GM12891 (cell line): ENCODE measurements around the gene IPO4.

ENCODE experiments used
- DNase-seq: peaks from one replicate; pipeline ENCODE4 v3.0.0; 2011; ENCODE audit warnings: low spot score; ENCODE audit not compliant: insufficient read length
- FAIRE-seq: peaks from 2 replicates; lab custom pipeline; 2011; peaks lifted over from hg19 to GRCh38; lab: Jason Lieb, UNC
- PAX5 ChIP-seq: IDR thresholded peaks from 2 replicates; pipeline ENCODE4 v1.6.1; 2011; ENCODE audit warnings: low read length, moderate library complexity, mild to moderate bottlenecking; ENCODE audit not compliant: insufficient read depth, severe bottlenecking
- POLR2A ChIP-seq: IDR thresholded peaks from 2 replicates; pipeline ENCODE4 v1.6.1; 2011; ENCODE audit warnings: low read depth, low read length, control low read depth
- POLR2AphosphoS5 ChIP-seq: IDR thresholded peaks from 2 replicates; pipeline ENCODE4 v1.6.1; 2011; ENCODE audit warnings: low read depth, low read length, control low read depth
- POU2F2 ChIP-seq: IDR thresholded peaks from 2 replicates; pipeline ENCODE4 v1.6.1; 2011; ENCODE audit warnings: low read depth, mild to moderate bottlenecking, control low read depth, low read length, moderate library complexity
- SPI1 ChIP-seq: IDR thresholded peaks from 2 replicates; pipeline ENCODE4 v1.6.1; 2011; ENCODE audit warnings: low read depth, low read length, control low read depth
- TAF1 ChIP-seq: IDR thresholded peaks from 2 replicates; pipeline ENCODE4 v1.6.1; 2011; ENCODE audit warnings: low read depth, low read length, control low read depth

IPO4 gene

DNA sequence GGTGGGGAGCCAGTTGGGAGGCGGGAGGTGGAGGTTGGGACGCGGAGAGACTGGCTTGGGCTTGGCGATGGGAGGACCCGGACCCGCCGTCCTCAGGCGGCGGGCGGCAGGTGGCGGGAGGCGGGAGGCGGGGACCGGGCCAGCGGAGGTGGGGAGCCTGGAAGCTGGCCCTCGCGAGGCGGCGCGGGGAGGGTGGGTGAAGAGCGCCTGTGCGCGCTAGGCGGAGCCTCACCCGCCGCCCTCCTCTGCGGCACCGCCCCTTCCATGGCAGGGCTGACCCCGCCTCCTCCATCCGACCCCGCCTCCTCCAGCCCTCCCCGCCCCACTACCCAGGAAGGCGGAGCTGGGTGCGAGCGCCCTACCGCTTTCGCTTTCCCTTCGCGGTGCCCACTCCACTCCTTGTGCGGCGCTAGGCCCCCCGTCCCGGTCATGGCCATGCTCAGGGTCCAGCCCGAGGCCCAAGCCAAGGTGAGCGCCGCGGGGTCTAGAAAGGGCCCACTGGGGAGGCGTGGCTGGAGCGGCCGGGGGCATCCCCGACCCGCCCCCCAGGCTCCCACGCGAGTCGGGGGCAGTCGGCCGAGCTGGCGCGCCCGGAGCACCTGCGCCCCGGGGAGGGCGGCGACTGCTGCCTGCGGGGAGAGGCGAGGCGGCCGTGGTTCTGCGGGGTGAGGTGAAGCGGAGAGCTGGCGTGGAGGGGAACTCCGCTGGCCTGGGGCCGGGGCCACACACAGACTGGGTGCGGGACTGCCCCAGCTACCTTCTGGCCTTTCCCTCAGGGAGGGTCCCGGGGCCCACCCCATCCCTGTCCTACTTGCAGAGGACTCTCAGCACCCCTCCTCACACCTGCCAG, 52.6 kb downstream of the IPO4 start, which contains the start of gene PSME1:
Gene PSME1, plus strand, starts transcription at position 361 of the 850 bp plus-strand sequence. Its CDS starts 69 bp downstream, at position 430.
- peak; percentile 94 for DNase-seq
- peak; percentile 99 for FAIRE-seq
- TF ChIP-seq PAX5 (no peak), SPI1 (no peak), POLR2A (peak; percentile 47; the same call in 1 of the 2 replicates), TAF1 (no peak), POLR2AphosphoS5 (peak; percentile 36; the same call in 1 of the 2 replicates)

DNA sequence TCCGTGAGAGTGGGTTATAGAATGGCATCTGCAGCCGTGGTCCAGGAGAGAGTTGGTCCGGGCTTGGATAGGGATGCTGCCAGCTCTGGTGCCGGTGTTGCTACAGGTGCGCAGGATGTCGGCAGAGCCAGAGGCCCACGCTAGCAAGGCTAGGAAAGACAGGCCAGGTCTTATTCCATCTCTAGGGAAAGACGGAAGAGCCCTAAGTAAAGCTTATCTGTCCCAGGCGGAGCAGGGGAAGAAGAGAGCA, 53.1 kb downstream of the IPO4 start:
- FAIRE-seq (peak; percentile 31), DNase-seq (no peak)
- TF ChIP-seq PAX5: no peak
- no peak for TF ChIP-seq POLR2A
- TF ChIP-seq POU2F2: no peak
- no peak for TF ChIP-seq POLR2AphosphoS5
- TF ChIP-seq TAF1: no peak
- TF ChIP-seq SPI1: no peak

DNA sequence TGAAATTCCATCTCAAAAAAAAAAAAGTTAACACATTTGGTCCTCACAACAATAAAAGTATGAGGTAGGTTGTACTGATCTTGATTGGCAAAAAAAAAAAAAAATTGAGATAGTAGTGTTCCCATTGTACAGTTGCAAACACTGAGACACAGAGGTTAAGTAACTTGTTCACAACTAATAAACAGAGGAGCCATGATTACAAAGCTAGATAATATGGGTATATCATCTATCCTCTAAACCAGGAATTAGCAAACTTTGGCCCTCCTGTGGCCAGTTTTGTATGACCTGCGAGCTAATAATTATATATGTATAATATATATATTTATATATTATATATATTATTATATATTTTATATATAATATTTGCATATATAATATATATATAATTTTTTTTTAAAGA, 54.9 kb downstream of the IPO4 start:
- TF ChIP-seq POLR2AphosphoS5 (no peak), POLR2A (no peak), PAX5 (no peak), SPI1 (no peak), POU2F2 (no peak), TAF1 (no peak)
- no peak for FAIRE-seq
- no peak for DNase-seq

DNA sequence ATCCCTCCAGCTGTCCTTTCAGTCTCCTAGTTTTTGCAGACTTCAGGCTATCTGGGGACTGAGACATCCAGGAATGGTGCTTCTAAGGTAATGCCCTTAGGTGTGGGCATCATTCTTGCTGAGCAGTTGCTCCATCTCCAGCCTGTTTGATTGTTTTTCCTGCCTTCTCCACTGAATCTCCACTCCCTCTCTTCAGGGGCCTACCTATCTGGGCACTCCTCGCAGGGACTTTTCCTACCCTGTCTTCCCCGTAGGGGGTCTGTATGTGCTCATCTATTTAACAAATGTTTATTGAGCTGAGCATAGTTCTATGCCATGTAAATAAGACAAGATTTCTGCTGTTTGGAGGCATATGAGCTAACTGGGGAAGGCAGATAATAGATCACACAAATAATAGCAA, 55.6 kb downstream of the IPO4 start:
- no peak for TF ChIP-seq POU2F2
- no peak for TF ChIP-seq TAF1
- TF ChIP-seq POLR2A: no peak
- no peak for TF ChIP-seq SPI1
- no peak for TF ChIP-seq POLR2AphosphoS5
- TF ChIP-seq PAX5: no peak
- FAIRE-seq (no peak), DNase-seq (no peak)

DNA sequence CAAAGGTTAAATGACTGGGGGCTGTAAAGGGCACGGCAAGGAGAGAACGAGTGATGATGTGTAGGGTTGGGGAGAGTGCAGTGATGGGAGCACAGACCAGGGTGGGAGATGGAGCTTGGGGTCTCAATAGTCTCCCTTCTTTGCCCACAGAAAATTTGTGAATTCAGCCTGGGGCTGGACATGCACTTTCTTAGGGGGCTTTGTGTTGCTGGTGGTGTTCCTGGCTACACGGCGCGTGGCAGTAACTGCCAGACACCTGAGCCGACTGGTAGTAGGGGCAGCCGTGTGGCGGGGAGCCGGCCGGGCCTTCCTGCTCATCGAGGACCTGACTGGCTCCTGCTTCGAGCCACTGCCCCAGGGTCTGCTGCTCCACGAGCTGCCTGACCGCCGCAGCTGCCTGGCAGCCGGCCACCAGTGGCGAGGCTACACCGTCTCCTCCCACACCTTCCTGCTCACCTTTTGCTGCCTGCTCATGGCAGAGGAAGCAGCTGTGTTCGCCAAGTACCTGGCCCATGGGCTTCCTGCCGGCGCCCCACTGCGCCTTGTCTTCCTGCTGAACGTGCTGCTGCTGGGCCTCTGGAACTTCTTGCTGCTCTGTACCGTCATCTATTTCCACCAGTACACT, 56.4 kb downstream of the IPO4 start:
- TF ChIP-seq TAF1 (no peak), POLR2AphosphoS5 (no peak), POU2F2 (no peak), POLR2A (no peak), SPI1 (no peak), PAX5 (no peak)
- DNase-seq (no peak), FAIRE-seq (peak; percentile 76)

DNA sequence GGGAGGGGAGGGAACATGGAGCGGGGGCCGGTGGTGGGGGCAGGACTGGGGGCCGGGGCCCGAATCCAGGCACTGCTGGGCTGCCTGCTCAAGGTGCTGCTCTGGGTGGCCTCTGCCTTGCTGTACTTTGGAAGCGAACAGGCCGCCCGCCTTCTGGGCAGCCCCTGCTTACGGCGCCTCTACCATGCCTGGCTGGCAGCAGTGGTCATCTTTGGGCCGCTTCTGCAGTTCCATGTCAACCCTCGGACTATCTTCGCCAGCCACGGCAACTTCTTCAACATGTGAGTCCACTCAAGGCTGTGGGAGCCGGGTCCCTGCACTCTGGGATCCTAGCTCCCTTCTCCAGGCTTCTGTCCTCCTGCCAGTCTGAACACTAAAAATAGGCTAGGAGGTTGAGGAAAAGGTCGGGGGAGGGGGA, 57.1 kb downstream of the IPO4 start:
- FAIRE-seq: no peak
- DNase-seq: no peak
- TF ChIP-seq PAX5 (no peak), POU2F2 (no peak), TAF1 (no peak), SPI1 (no peak), POLR2AphosphoS5 (no peak), POLR2A (no peak)

DNA sequence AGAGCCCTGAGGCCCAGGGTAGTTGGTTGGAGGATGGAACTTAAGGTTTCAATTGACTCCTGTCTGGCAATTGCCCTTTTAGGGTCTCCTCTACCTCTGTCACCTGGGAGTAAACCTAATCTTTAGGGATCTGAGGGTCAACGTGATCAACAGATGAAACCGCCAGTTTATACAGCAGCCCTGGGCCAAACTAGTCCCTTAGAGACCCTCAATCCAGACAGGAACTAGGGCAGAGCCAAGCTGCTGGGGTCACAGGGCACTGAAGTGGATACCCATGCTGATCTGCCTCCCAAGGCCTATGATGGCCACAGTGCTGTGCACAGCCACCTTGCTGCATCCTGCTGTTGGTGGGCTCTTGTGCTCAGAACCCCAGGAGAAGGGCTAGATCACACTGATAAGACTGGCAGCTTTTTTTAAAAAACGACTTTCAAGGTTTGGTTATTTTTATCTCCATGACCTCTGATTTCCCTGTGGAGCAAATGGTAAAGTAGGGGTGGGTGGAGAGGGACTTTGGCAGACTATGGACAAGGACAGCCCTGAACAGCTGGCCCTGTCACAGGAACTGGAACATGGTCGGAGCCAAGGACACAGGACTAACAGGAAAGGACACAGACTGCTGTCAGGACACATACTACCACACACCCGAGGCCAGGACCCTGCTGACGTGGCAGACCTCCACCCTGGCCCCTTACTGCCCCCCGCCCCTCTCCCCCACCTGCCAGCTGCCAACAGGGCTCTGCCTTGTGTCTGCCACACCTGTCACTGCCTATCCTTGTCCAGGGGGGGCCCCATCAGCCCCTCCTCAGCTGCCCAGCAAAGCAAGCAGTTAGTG, 57.7 kb downstream of the IPO4 start:
- DNase-seq: no peak
- TF ChIP-seq SPI1 (no peak), POLR2A (no peak), POU2F2 (no peak), PAX5 (no peak), TAF1 (no peak), POLR2AphosphoS5 (no peak)
- no peak for FAIRE-seq

DNA sequence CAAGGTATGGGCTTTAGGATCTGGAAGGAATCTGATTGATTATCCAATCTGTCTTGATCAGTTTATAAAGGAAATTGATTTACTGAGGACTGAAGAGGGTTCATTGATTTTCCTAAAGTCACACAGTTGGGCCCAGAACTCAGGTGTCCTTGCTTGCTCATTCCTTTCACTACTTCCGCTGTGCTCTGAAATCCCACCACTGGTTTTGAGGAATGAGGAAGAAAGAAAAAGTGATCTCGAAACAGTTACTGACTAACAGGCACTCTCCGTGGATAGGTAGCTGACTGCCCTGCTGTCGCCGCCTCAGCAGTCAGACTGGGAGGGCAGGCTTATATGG, 58.3 kb downstream of the IPO4 start, which contains the start of gene FITM1:
Gene FITM1, plus strand, starts transcription at position 280 of the 337 bp plus-strand sequence. CDS start 905 bp downstream, outside the sequence.
- DNase-seq (no peak), FAIRE-seq (no peak)
- no peak for TF ChIP-seq SPI1
- no peak for TF ChIP-seq TAF1
- no peak for TF ChIP-seq POU2F2
- TF ChIP-seq PAX5: no peak
- no peak for TF ChIP-seq POLR2AphosphoS5
- TF ChIP-seq POLR2A: no peak
